ENCODE measurements around the gene MMP23B.
"Not testable (repeated sequence)": the region's sequence is repeated elsewhere in the genome, so short reads cannot be mapped to it uniquely, and the experiment has no call there.

MMP23B gene

GRCh38 chr1:1647567-1648241 is 15.7 kb downstream of the MMP23B start:
- not testable (repeated sequence) for H4K8ac ChIP-seq (ENCODE audit: low read depth, low read length); H3K23ac ChIP-seq (ENCODE audit: low read length); H2AFZ ChIP-seq (ENCODE audit: insufficient read depth, low read length, poor library complexity); H3K14ac ChIP-seq (ENCODE audit: low read length); H2BK12ac ChIP-seq (ENCODE audit: low read length); H3K27me3 ChIP-seq (ENCODE audit: insufficient read depth, low read length); H3K4me2 ChIP-seq (ENCODE audit: low read length); H4K12ac ChIP-seq (ENCODE audit: low read depth, low read length); H3K9ac ChIP-seq (ENCODE audit: low read length); H3K27ac ChIP-seq (ENCODE audit: low read depth, low read length); H3K4me3 ChIP-seq (ENCODE audit: low read depth, low read length); DNase-seq; H2AK5ac ChIP-seq (ENCODE audit: low read length); H3K9me3 ChIP-seq (ENCODE audit: insufficient read depth, low read depth, low read length); H4K91ac ChIP-seq (ENCODE audit: low read depth, low read length); H2BK5ac ChIP-seq (ENCODE audit: low read depth, low read length, poor library complexity); H2BK120ac ChIP-seq (ENCODE audit: insufficient read depth, low read length, poor library complexity); H3K4ac ChIP-seq (ENCODE audit: low read depth, low read length); H3K79me1 ChIP-seq (ENCODE audit: low read length); H3K4me1 ChIP-seq (ENCODE audit: control insufficient read depth in 1 of 2, insufficient read depth in 2 of 2, low read length in 2 of 2); H3K79me2 ChIP-seq (ENCODE audit: control insufficient read depth, insufficient read depth, low read length, poor library complexity); H3K18ac ChIP-seq (ENCODE audit: low read length)
- no CpG with 5 or more reads among the region's 17 CpGs for WGBS (ENCODE audit: extremely low coverage, insufficient coverage, insufficient read length)
- peaks cover 34 to 37% of the 10 kb centered on the region in 2 experiments for H3K36me3 ChIP-seq (ENCODE audit: control insufficient read depth in 1 of 2, insufficient read depth in 2 of 2, low read length in 2 of 2)

GRCh38 chr1:1648265-1648664 is 16.3 kb downstream of the MMP23B start:
- not testable (repeated sequence) for H3K4ac ChIP-seq (ENCODE audit: low read depth, low read length); H3K23ac ChIP-seq (ENCODE audit: low read length)

GRCh38 chr1:1658583-1659549 is 26.9 kb downstream of the MMP23B start, which contains the start of gene CDK11B:
TSS of gene CDK11B (minus strand) at chr1:1659004. CDS start at chr1:1657485, 1,519 bp downstream.
- not testable (repeated sequence) for H3K4me1 ChIP-seq (ENCODE audit: control insufficient read depth in 1 of 2, insufficient read depth in 2 of 2, low read length in 2 of 2); H2AK5ac ChIP-seq (ENCODE audit: low read length); H3K23ac ChIP-seq (ENCODE audit: low read length); H3K9me3 ChIP-seq (ENCODE audit: insufficient read depth, low read depth, low read length); H3K79me1 ChIP-seq (ENCODE audit: low read length); H3K27me3 ChIP-seq (ENCODE audit: insufficient read depth, low read length); H3K79me2 ChIP-seq (ENCODE audit: control insufficient read depth, insufficient read depth, low read length, poor library complexity)
- Histone ChIP-seq H3K9ac (ENCODE audit: low read length) (peak within 1 kb of the TSS; percentile 84), H3K4ac (ENCODE audit: low read depth, low read length) (peak within 1 kb of the TSS; percentile 100), H3K27ac (ENCODE audit: low read depth, low read length) (peak within 1 kb of the TSS; percentile 100), H4K12ac (ENCODE audit: low read depth, low read length) (peak within 1 kb of the TSS; percentile 100), H4K91ac (ENCODE audit: low read depth, low read length) (peak within 1 kb of the TSS; percentile 100), H2AFZ (ENCODE audit: insufficient read depth, low read length, poor library complexity) (peak within 1 kb of the TSS; percentile 100), H3K36me3 (ENCODE audit: control insufficient read depth in 1 of 2, insufficient read depth in 2 of 2, low read length in 2 of 2) (peaks cover 18 to 25% of the 10 kb centered on the region in 2 experiments), H3K4me3 (ENCODE audit: low read depth, low read length) (peak within 1 kb of the TSS; percentile 80), H3K14ac (ENCODE audit: low read length) (peak within 1 kb of the TSS; percentile 100), H3K18ac (ENCODE audit: low read length) (peak within 1 kb of the TSS; percentile 100), H2BK5ac (ENCODE audit: low read depth, low read length, poor library complexity) (peak within 1 kb of the TSS; percentile 99), H2BK12ac (ENCODE audit: low read length) (peak within 1 kb of the TSS; percentile 89), H3K4me2 (ENCODE audit: low read length) (peak within 1 kb of the TSS; percentile 38), H2BK120ac (ENCODE audit: insufficient read depth, low read length, poor library complexity) (peak within 1 kb of the TSS; percentile 100), H4K8ac (ENCODE audit: low read depth, low read length) (peak within 1 kb of the TSS; percentile 100)
- no CpG with 5 or more reads among the region's 96 CpGs for WGBS (ENCODE audit: extremely low coverage, insufficient coverage, insufficient read length)
- peak; percentile 98 to 100 for DNase-seq

More at GRCh38 chr1:1648265-1648664, 16.3 kb downstream of the MMP23B start:
- not testable (repeated sequence) for H3K4me2 ChIP-seq (ENCODE audit: low read length); H3K27me3 ChIP-seq (ENCODE audit: insufficient read depth, low read length); H4K12ac ChIP-seq (ENCODE audit: low read depth, low read length); H3K14ac ChIP-seq (ENCODE audit: low read length); H3K18ac ChIP-seq (ENCODE audit: low read length); H2BK120ac ChIP-seq (ENCODE audit: insufficient read depth, low read length, poor library complexity); H3K4me3 ChIP-seq (ENCODE audit: low read depth, low read length); H3K79me1 ChIP-seq (ENCODE audit: low read length); H2AFZ ChIP-seq (ENCODE audit: insufficient read depth, low read length, poor library complexity); H2AK5ac ChIP-seq (ENCODE audit: low read length); DNase-seq; H3K79me2 ChIP-seq (ENCODE audit: control insufficient read depth, insufficient read depth, low read length, poor library complexity); H4K8ac ChIP-seq (ENCODE audit: low read depth, low read length); H3K4me1 ChIP-seq (ENCODE audit: control insufficient read depth in 1 of 2, insufficient read depth in 2 of 2, low read length in 2 of 2); H3K9ac ChIP-seq (ENCODE audit: low read length); H2BK12ac ChIP-seq (ENCODE audit: low read length); H3K27ac ChIP-seq (ENCODE audit: low read depth, low read length); H3K9me3 ChIP-seq (ENCODE audit: insufficient read depth, low read depth, low read length); H2BK5ac ChIP-seq (ENCODE audit: low read depth, low read length, poor library complexity); H4K91ac ChIP-seq (ENCODE audit: low read depth, low read length)
- H3K36me3 ChIP-seq (ENCODE audit: control insufficient read depth in 1 of 2, insufficient read depth in 2 of 2, low read length in 2 of 2): peaks cover 37 to 38% of the 10 kb centered on the region in 2 experiments
- WGBS (ENCODE audit: extremely low coverage, insufficient coverage, insufficient read length): no CpG with 5 or more reads among the region's 11 CpGs

- not testable (repeated sequence) for H3K4me1 ChIP-seq (ENCODE audit: control insufficient read depth in 1 of 2, insufficient read depth in 2 of 2, low read length in 2 of 2); H3K9ac ChIP-seq (ENCODE audit: low read length); H3K27me3 ChIP-seq (ENCODE audit: insufficient read depth, low read length); H3K27ac ChIP-seq (ENCODE audit: low read depth, low read length); H2BK5ac ChIP-seq (ENCODE audit: low read depth, low read length, poor library complexity); H3K4me3 ChIP-seq (ENCODE audit: low read depth, low read length); H2BK120ac ChIP-seq (ENCODE audit: insufficient read depth, low read length, poor library complexity); H3K4me2 ChIP-seq (ENCODE audit: low read length); DNase-seq; H3K4ac ChIP-seq (ENCODE audit: low read depth, low read length); H4K91ac ChIP-seq (ENCODE audit: low read depth, low read length); H3K9me3 ChIP-seq (ENCODE audit: insufficient read depth, low read depth, low read length); H2BK12ac ChIP-seq (ENCODE audit: low read length); H3K14ac ChIP-seq (ENCODE audit: low read length); H4K12ac ChIP-seq (ENCODE audit: low read depth, low read length); H2AK5ac ChIP-seq (ENCODE audit: low read length); H3K18ac ChIP-seq (ENCODE audit: low read length); H2AFZ ChIP-seq (ENCODE audit: insufficient read depth, low read length, poor library complexity); H4K8ac ChIP-seq (ENCODE audit: low read depth, low read length); H3K23ac ChIP-seq (ENCODE audit: low read length); H3K79me1 ChIP-seq (ENCODE audit: low read length); H3K79me2 ChIP-seq (ENCODE audit: control insufficient read depth, insufficient read depth, low read length, poor library complexity)
- no CpG with 5 or more reads among the region's 9 CpGs for WGBS (ENCODE audit: extremely low coverage, insufficient coverage, insufficient read length)
- peaks cover 22 to 25% of the 10 kb centered on the region in 2 experiments for H3K36me3 ChIP-seq (ENCODE audit: control insufficient read depth in 1 of 2, insufficient read depth in 2 of 2, low read length in 2 of 2)
Observed at GRCh38 chr1:1662392-1662791, 30.4 kb downstream of the MMP23B start.

Measured in trophoblast cell (in vitro differentiated cells and primary cell).